PC-3 (cell line): Measurements from ENCODE around the gene ZSWIM1. TPM values are rescaled to one million over a fixed set of nuclear protein-coding genes. Genes with fewer than 3 reads are reported as not detected.
"Not testable (repeated sequence)": the region's sequence is repeated elsewhere in the genome, so short reads cannot be mapped to it uniquely, and the experiment has no call there.

Source experiments
- ATAC-seq: fragments of 200-7000 bp; cut with Tn5 transposase; 2 replicates; pipeline ENCODE4 v1.9.1; 2020; ENCODE audit warnings: mild to moderate bottlenecking, moderate library complexity
- BruUV-seq: library from RNA; stranded (reverse); fragments of 400-500 nt; replicated peaks from 2 replicates; lab custom pipeline; 2021; lab: Mats Ljungman, UMichigan
- CTCF ChIA-PET: fragments of 300-600 bp; sonication (Branson Sonifier 250); formaldehyde crosslinking; loops from one replicate; lab custom pipeline; 2022; ENCODE audit warnings: antibody characterized with exemption; lab: Charles Lee
- POLR2A ChIA-PET: fragments of 300-600 bp; sonication (Branson Sonifier 250); formaldehyde crosslinking; loops from one replicate; lab custom pipeline; 2022; ENCODE audit warnings: antibody characterized with exemption; ENCODE audit not compliant: unreplicated experiment; lab: Charles Lee
- DNase-seq: peaks from one replicate; pipeline ENCODE4 v3.0.0-alpha.2; 2015
- H2AFZ ChIP-seq: fragments of 300-600 bp; sonication (generic); 2 replicates; pipeline ENCODE4 v1.6.0; 2016; ENCODE audit warnings: antibody characterized with exemption, low read length
- H3F3A ChIP-seq: fragments of 300-600 bp; sonication (generic); one replicate; pipeline ENCODE4 v1.6.0; 2017; ENCODE audit warnings: antibody characterized with exemption, low read length, control low read depth, mild to moderate bottlenecking; ENCODE audit not compliant: unreplicated experiment
- H3K27ac ChIP-seq: fragments of 300-600 bp; sonication (generic); 2 replicates; pipeline ENCODE4 v1.5.1; 2016; ENCODE audit warnings: mild to moderate bottlenecking, low read length
- H3K27me3 ChIP-seq: fragments of 300-600 bp; sonication (generic); 2 replicates; pipeline ENCODE4 v1.6.1; 2016; ENCODE audit warnings: low read length, mixed read lengths
- H3K36me3 ChIP-seq: fragments of 300-600 bp; sonication (generic); 2 replicates; pipeline ENCODE4 v1.6.1; 2016; ENCODE audit warnings: low read depth, mixed run types, low read length, mixed read lengths
- H3K4me1 ChIP-seq: fragments of 300-600 bp; sonication (generic); 2 replicates; pipeline ENCODE4 v1.5.1; 2016; ENCODE audit warnings: low read length; ENCODE audit not compliant: insufficient read depth
- H3K4me2 ChIP-seq: fragments of 300-600 bp; sonication (generic); 2 replicates; pipeline ENCODE4 v1.6.0; 2016; ENCODE audit warnings: low read length
- H3K4me3 ChIP-seq: fragments of 300-600 bp; sonication (generic); 2 replicates; pipeline ENCODE4 v1.5.1; 2016; ENCODE audit warnings: mild to moderate bottlenecking, low read length, mixed read lengths
- H3K79me2 ChIP-seq: fragments of 300-600 bp; sonication (generic); 2 replicates; pipeline ENCODE4 v1.6.1; 2017; ENCODE audit warnings: low read length, mixed read lengths
- H3K9ac ChIP-seq: fragments of 300-600 bp; sonication (generic); 2 replicates; pipeline ENCODE4 v1.6.0; 2016; ENCODE audit warnings: mild to moderate bottlenecking, low read length
- H3K9me2 ChIP-seq: fragments of 300-600 bp; sonication (generic); replicated peaks from 2 replicates; pipeline ENCODE4 v1.6.1; 2016; ENCODE audit warnings: mixed run types, low read length, mixed read lengths
- H3K9me3 ChIP-seq: fragments of 300-600 bp; sonication (generic); 2 replicates; pipeline ENCODE4 v1.6.1; 2016; ENCODE audit warnings: low read length, mixed read lengths
- H4K20me1 ChIP-seq: fragments of 300-600 bp; sonication (generic); 2 replicates; pipeline ENCODE4 v1.6.1; 2016; ENCODE audit warnings: low read length, mixed read lengths
- EZH2 ChIP-seq: fragments of 300-600 bp; sonication (generic); IDR thresholded peaks from one replicate; pipeline ENCODE4 v1.6.1; 2017; ENCODE audit warnings: antibody characterized with exemption, mild to moderate bottlenecking, low read length; ENCODE audit not compliant: unreplicated experiment
- EZH2phosphoT487 ChIP-seq: fragments of 300-600 bp; sonication (generic); IDR thresholded peaks from 2 replicates; pipeline ENCODE4 v1.6.1; 2018; ENCODE audit warnings: mild to moderate bottlenecking, antibody characterized with exemption, low read length, borderline replicate concordance
- intact Hi-C: fragments of 100-400 bp; cut with micrococcal nuclease; formaldehyde crosslinking; loops from 2 replicates; pipeline ENCODE4 v1.9.0; 2023
- total RNA-seq: library from RNA; depleted of rRNA; stranded (reverse); fragments of >200 nt; gene quantifications from 2 replicates; pipeline ENCODE4 v1.2.3, GENCODE V29; 2014
- TF ChIP-seq, protein P1 (sequence below): fragments of 300-600 bp; sonication (generic); conservative IDR thresholded peaks from 2 replicates; pipeline ENCODE4 v1.5.1; 2017; ENCODE audit warnings: antibody characterized with exemption, low read depth, mild to moderate bottlenecking, low read length

ZSWIM1 gene
- total RNA-seq, 1 experiment from 2014 or later = 16.3 TPM

DNA sequence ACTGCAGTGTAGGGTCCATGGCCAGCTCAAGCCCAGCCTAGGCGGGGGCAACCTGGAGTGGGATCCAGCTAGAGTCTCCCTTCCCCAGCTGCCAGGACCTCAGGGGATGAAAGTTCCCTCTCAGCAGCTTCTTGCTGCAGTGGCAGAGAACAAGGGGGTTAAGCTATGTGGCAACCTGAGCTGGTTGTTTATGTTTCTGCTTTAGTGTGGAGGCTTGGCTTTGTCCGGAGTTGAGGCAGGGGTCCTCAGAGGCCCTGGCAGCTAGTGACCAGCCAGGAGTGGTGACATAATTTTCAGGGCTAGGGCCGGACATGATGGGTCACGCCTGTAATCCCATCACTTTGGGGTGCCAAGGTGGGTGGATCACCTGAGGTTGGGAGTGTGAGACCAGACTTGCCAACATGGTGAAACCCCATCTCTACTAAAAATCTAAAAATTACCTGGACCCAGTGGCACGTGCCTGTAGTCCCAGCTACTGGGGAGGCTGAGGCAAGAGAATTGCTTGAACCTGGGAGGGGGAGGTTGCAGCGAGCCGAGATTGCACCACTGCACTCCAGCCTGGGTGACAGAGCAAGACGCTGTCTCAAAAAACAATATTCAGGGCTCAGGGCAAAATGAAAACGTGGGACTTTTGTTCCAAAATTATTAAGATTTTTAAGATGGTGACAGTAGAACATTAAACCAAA lies 44.9 kb downstream of the ZSWIM1 start:
- Histone ChIP-seq H3K79me2 (no peaks in the 10 kb centered on the region), H3K9me2 (no peaks in the 10 kb centered on the region), H4K20me1 (no peaks in the 10 kb centered on the region), H3K4me1 (peaks cover 8% of the 10 kb centered on the region), H3K4me2 (no peak overlapping the region), H3K4me3 (no peak overlapping the region), H3K9ac (no peak overlapping the region), H2AFZ (no peak overlapping the region), H3F3A (no peaks in the 10 kb centered on the region), H3K9me3 (no peaks in the 10 kb centered on the region), H3K27me3 (no peaks in the 10 kb centered on the region), H3K36me3 (no peaks in the 10 kb centered on the region), H3K27ac (no peak overlapping the region)
- TF ChIP-seq EZH2 (no peak), EZH2phosphoT487 (no peak)
- TF ChIP-seq, protein P1, sequence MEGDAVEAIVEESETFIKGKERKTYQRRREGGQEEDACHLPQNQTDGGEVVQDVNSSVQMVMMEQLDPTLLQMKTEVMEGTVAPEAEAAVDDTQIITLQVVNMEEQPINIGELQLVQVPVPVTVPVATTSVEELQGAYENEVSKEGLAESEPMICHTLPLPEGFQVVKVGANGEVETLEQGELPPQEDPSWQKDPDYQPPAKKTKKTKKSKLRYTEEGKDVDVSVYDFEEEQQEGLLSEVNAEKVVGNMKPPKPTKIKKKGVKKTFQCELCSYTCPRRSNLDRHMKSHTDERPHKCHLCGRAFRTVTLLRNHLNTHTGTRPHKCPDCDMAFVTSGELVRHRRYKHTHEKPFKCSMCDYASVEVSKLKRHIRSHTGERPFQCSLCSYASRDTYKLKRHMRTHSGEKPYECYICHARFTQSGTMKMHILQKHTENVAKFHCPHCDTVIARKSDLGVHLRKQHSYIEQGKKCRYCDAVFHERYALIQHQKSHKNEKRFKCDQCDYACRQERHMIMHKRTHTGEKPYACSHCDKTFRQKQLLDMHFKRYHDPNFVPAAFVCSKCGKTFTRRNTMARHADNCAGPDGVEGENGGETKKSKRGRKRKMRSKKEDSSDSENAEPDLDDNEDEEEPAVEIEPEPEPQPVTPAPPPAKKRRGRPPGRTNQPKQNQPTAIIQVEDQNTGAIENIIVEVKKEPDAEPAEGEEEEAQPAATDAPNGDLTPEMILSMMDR = no peak
- no peak for ATAC-seq
- DNase-seq = no peak
- ChIA-PET POLR2A (interaction anchor here (0.6 kb wide), 1 partner anchor 152 kb away, joined by 4 read pairs; no protein-coding TSS in a partner anchor), CTCF (no interaction called here)
- no TSS peak for BruUV-seq
- intact Hi-C loops = no loop called here

GRCh38 chr20:45926731-45927070 lies 45.7 kb downstream of the ZSWIM1 start:
- H3K4me3 ChIP-seq = no peak overlapping the region
- no peaks in the 10 kb centered on the region for H3K9me3 ChIP-seq
- no peak overlapping the region for H3K9ac ChIP-seq
- no peak for TF ChIP-seq EZH2phosphoT487
- TF ChIP-seq, protein P1 = no peak
- TF ChIP-seq EZH2 = no peak
- H3K79me2 ChIP-seq = no peaks in the 10 kb centered on the region
- H3K4me1 ChIP-seq = peaks cover 4% of the 10 kb centered on the region
- no peak for DNase-seq
- no peaks in the 10 kb centered on the region for H3K27me3 ChIP-seq
- no peaks in the 10 kb centered on the region for H3K9me2 ChIP-seq
- no peaks in the 10 kb centered on the region for H3F3A ChIP-seq
- ChIA-PET CTCF (no interaction called here), POLR2A (no interaction called here)
- no peak for ATAC-seq
- no TSS peak for BruUV-seq
- H2AFZ ChIP-seq = no peak overlapping the region
- no peak overlapping the region for H3K4me2 ChIP-seq
- H4K20me1 ChIP-seq = no peaks in the 10 kb centered on the region
- no peaks in the 10 kb centered on the region for H3K36me3 ChIP-seq
- no peak overlapping the region for H3K27ac ChIP-seq
- intact Hi-C loops = no loop called here

DNA sequence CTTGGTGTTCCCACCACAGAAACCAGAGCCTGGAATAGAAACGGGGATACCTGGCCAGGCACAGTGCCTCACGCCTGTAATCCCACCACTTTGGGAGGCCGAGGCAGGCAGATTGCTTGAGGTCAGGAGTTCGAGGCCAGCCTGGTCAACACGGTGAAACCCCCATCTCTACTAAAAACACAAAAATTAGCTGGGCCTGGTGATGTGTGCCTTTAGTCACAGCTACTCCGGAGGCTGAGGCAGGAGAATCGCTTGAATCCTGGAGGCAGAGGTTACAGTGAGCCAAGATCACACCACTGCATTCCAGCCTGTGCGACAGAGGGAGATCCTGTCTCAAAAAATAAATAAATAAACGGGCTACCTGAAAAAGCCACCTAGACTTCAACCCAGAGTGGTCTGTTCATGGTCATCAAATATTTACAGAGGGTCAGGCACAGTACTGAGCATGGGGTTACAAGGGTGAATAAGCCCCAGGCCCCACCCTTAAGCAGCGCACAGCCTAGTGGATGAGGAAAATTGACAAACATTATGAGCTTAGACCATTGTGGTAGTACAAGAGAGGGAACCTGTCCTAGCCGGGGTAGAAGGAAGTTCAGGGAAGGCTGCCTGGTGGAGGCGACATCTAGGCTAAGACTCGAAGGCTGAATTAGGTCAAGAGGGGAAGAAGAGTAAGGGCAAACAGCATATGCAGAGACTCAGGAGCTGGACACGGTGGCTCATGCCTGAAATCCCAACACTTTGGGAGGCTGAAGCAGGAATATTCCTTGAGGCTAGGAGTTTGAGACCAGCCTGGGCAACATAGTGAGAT lies 46.2 kb downstream of the ZSWIM1 start:
- DNase-seq (no peak), ATAC-seq (no peak)
- CTCF ChIA-PET = no interaction called here
- Histone ChIP-seq H3K79me2 (no peaks in the 10 kb centered on the region), H3K9ac (no peak overlapping the region), H3F3A (no peaks in the 10 kb centered on the region), H3K4me1 (no peaks in the 10 kb centered on the region), H2AFZ (no peak overlapping the region), H3K9me2 (no peaks in the 10 kb centered on the region), H3K4me2 (no peak overlapping the region), H3K9me3 (no peaks in the 10 kb centered on the region), H3K4me3 (no peak overlapping the region), H3K36me3 (no peaks in the 10 kb centered on the region), H3K27ac (no peak overlapping the region), H3K27me3 (no peaks in the 10 kb centered on the region), H4K20me1 (no peaks in the 10 kb centered on the region)
- POLR2A ChIA-PET = no interaction called here
- TF ChIP-seq, protein P1 = no peak
- no peak for TF ChIP-seq EZH2phosphoT487
- no peak for TF ChIP-seq EZH2
- intact Hi-C loops = no loop called here
- no TSS peak for BruUV-seq

- H3K27ac ChIP-seq, H2AFZ ChIP-seq, POLR2A ChIA-PET, H3K9me2 ChIP-seq, H3K4me1 ChIP-seq, H3K4me3 ChIP-seq, H4K20me1 ChIP-seq, CTCF ChIA-PET, H3K9ac ChIP-seq, H3K27me3 ChIP-seq, DNase-seq, H3K36me3 ChIP-seq, H3F3A ChIP-seq, H3K4me2 ChIP-seq, H3K9me3 ChIP-seq, BruUV-seq, ATAC-seq: not testable (repeated sequence)
- peaks cover 29% of the 10 kb centered on the region for H3K79me2 ChIP-seq
- intact Hi-C loops = loop anchor here (10.0 kb wide), 2 partner anchors 117 to 517 kb away; partner anchors contain the start of genes PIGT and UBE2C
Observed at GRCh38 chr20:45931680-45932079, 50.7 kb downstream of the ZSWIM1 start.
